Glomerular endothelial cell (primary cell): Measurements from ENCODE around the gene IL4R. TPM values are rescaled to one million over a fixed set of nuclear protein-coding genes. Genes with fewer than 3 reads are reported as not detected.

Experiments used
- DNase-seq: peaks from one replicate; pipeline ENCODE4 v3.0.0-alpha.2; 2011; ENCODE audit warnings: low read depth, low spot score; ENCODE audit errors: extremely low read depth
- total RNA-seq: library from RNA; depleted of rRNA; stranded (reverse); fragments of >200 nt; gene quantifications from 2 replicates; pipeline ENCODE4 v1.2.3, GENCODE V29; 2015

Gene IL4R
- total RNA-seq, 1 donor from 2014 or later = 165 TPM

DNA sequence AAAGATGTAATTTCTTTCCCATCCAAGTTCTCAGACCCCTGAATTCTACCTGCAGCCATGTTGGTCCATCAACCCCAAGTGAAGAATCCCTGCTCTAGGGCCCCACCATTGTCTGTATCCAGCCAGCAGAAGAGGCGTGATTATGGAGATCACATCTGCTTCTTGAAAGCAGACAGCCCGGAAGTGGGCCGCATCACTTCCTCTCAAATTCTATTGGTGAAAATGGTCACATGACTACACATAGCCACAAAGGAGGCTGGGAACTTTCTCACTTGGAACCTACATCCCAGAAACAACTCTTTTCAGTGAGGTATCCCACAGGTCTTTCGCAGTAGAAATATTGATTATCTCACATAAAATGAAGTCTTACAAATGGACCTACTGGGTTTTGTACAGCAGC, 40.1 kb downstream of the IL4R start:
- no peak for DNase-seq

- DNase-seq = no peak
These were observed 41.8 kb downstream of the IL4R start for GRCh38 chr16:27355610-27356009.

- DNase-seq = no peak
These were observed 43.0 kb downstream of the IL4R start for GRCh38 chr16:27356794-27357193.

DNA sequence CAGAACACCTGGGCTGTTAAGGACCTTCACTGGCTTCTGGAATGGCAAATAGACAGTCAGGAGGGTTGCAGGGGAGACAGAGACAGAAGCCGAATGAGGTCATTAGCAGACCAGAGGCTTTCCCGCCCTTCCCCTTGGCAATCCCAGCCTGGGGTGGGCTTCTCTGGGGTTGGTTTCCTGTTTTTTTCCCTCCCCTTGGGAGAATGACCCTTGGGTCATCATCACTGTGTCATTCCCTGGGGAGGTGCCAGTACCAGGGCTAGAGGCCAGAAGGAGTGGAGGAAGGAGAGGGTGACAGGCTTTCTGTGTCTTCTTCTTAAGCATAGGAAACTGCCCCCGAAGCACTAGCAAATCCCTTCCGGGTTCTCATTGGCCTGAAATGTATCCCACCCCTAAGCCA, 45.3 kb downstream of the IL4R start:
- DNase-seq = no peak

GRCh38 chr16:27359615-27360014, 45.8 kb downstream of the IL4R start:
- no peak for DNase-seq

DNA sequence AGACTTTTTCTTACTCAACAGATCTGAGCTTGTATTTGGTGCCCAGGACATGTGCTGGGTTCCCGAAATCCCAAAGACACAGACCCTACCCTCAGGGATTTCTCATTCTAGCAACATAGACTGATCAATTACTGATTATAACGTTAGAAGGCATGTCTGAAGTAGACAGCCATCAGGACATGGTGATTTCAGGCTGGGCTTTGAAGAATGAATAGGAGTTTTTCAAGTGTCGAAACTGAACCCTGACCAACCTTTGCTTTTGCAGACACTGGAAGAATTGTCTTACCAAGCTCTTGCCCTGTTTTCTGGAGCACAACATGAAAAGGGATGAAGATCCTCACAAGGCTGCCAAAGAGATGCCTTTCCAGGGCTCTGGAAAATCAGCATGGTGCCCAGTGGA, 48.2 kb downstream of the IL4R start:
- no peak for DNase-seq

DNA sequence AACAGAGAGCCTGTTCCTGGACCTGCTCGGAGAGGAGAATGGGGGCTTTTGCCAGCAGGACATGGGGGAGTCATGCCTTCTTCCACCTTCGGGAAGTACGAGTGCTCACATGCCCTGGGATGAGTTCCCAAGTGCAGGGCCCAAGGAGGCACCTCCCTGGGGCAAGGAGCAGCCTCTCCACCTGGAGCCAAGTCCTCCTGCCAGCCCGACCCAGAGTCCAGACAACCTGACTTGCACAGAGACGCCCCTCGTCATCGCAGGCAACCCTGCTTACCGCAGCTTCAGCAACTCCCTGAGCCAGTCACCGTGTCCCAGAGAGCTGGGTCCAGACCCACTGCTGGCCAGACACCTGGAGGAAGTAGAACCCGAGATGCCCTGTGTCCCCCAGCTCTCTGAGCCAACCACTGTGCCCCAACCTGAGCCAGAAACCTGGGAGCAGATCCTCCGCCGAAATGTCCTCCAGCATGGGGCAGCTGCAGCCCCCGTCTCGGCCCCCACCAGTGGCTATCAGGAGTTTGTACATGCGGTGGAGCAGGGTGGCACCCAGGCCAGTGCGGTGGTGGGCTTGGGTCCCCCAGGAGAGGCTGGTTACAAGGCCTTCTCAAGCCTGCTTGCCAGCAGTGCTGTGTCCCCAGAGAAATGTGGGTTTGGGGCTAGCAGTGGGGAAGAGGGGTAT, 48.9 kb downstream of the IL4R start:
- DNase-seq = no peak

GRCh38 chr16:27363246-27363632, 49.5 kb downstream of the IL4R start:
- DNase-seq = no peak

GRCh38 chr16:27363797-27364196, 50.0 kb downstream of the IL4R start:
- no peak for DNase-seq

DNA sequence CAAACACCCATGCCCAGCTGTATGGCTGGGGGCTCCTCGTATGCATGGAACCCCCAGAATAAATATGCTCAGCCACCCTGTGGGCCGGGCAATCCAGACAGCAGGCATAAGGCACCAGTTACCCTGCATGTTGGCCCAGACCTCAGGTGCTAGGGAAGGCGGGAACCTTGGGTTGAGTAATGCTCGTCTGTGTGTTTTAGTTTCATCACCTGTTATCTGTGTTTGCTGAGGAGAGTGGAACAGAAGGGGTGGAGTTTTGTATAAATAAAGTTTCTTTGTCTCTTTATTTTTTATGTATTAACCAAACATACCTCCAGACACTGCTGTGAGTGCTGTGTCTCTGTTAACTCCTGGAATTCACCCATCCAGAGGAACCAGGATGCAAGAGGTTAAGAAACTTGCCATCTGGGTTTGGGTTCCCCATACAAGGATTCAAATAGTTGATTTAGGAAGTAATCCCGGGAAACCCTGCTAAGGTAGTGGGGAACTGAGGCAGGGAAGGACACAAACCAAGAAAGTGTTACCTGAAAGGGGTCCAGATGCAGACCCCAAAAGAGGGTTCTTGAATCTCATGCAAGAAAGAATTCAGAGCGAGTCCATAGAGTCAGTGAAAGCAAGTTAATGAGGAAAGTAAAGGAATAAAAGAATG, 50.8 kb downstream of the IL4R start:
- no peak for DNase-seq

DNA sequence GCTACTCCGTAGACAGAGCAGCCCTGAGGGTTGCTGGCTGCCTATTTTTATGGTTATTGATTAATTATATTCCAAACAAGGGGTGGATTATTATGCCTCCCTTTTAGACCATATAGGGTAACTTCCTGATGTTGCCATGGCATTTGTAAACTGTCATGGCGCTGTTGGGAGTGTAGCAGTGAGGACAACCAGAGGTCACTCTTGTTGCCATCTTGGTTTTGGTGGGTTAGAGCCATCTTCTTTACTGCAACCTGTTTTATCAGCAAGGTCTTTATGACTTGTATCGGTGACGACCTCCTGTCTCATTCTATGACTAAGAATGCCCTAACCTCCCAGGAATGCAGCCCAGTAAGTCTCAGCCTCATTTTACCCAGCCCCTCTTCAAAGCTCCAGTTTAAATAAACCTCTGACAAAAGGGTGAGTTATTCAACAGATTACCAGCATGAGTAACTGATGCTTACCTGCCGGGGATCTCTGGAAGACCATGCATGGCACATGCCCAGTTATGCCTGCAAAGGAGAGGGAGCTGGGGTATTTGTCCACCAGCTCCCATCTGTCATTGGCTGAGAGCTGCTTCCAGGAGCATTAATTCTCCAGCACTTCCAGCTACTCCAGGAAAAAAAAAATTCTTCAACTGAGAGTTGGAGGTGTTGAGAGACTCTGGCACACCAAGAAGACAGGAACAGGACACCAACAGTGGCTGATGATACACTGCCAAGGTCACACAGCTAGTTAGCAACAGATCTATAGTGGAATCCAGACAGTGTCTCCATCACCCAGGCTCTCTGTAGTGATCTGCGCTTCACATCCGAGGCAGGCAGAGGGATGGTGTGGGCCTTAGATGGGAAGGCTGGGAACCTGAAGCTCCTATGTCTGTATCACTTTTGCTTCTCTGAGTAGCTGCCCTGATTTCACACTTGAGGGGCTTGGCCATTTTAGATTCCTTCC, 51.6 kb downstream of the IL4R start:
- no peak for DNase-seq

DNA sequence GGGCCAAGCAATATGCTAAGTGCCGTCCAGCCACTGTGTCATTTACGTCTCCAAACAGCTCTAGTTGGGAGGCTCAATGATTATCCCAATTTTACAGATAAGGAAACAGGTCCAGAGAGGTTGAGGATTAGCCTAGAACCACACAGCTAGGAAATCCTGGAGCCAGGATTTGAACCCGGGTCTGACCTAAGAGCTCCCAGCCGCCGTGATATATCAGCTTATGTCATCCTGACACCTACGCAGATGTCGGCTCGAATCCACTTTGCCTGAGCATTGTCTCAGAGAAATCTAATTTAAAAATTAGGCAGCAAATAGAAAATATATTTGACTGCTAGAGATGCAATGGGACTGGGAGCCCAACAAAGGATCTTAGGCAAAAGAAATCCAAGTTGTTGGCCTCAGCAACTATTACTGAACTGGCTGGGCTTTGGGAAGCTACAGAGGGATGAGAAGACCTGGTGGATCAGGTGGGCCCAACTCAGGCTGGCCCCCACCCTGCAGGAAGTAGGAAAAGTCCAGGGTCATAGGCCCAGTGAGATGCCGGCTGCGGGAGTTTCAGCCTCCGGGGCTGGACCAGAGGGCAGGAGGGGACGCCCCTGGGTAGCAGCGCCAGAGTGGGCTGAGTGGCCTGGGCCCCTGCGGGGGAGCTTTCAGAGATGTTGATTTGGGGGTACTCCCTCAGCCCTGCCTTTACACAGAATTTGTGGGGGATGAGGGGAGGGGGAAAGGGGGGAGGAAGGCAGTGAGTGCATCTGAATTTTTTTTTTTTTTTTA, 53.1 kb downstream of the IL4R start:
- DNase-seq = no peak

GRCh38 chr16:27367461-27368357, 53.9 kb downstream of the IL4R start:
- DNase-seq = peak; percentile 33

DNA sequence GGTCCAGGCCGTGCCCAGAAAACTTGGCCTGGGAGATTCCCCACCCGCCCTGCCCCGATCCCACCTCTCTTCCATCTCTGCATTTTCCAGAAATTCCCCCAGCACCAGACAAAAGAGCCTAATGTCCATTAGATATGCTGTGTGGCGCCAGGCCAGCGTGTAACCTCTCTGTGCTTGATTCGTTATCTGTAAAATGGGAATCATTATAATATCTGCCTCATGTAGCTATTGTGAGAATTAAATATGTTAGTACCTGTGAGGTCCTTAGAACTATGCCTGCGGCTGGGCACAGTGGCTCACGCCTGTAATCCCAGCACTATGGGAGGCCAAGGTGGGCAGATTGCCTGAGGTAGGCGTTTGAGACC, 54.6 kb downstream of the IL4R start:
- no peak for DNase-seq

- DNase-seq = no peak
These were observed 56.0 kb downstream of the IL4R start for GRCh38 chr16:27369806-27370205.

DNA sequence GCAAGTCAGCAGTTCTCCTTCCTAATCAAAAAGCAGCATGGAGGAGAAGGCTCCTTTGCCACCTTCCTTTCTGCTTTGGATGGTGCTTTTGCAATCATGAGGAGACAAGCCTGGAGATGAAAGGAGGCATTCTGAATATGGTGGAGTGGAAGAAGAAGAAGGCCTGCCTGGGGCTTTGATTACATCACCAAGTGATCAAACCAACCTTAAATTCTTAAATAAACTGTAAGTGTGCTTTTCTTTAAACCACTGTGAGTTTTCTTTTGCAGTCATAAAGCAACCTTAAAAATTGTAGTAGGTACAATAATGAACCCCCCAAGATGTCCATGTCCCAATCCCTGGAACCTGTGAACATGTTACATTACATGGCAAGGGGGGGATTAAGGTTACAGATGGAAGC, 56.5 kb downstream of the IL4R start:
- no peak for DNase-seq

GRCh38 chr16:27373312-27373711, 59.5 kb downstream of the IL4R start:
- DNase-seq = no peak

DNA sequence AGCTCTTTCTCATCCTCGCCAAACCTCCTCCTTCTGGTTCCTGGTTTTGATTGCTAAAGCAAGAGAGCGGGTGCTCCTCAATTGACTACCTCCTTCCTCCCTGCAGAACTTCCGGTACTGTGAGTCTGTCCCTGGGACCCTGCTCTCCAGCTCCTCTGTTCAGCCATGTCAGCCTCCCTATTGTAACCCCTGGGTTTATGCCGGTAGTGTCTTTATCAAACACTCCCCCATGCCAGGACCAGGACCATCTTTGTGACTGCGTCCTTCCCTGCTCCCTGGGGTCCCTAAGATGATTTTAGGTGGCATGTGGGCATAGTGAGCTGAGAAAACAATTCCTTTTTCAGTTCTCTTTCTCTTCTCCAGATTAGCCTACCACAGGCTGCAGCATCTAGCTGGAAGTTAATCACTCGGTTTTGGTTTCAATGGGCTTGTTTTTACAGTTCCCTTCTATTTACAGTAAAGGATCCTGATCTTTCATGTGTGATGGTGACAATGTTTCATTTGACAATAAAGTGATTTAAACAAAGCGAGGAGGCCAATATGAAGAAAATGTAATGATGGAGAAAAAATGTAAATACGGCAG, 60.5 kb downstream of the IL4R start:
- DNase-seq = no peak

- peak; percentile 72 for DNase-seq
These were observed 61.1 kb downstream of the IL4R start for GRCh38 chr16:27374804-27375425.
